Neutrophil (primary cell): ENCODE measurements around the gene LZTR1.
A peak's percentile ranks its signal among the peaks of the same experiment; 100 is the strongest.
"Not testable (repeated sequence)": the region's sequence is repeated elsewhere in the genome, so short reads cannot be mapped to it uniquely, and the experiment has no call there.

Experiments used
- H3K27ac ChIP-seq: fragments of 200-600 bp; sonication (generic); 2 replicates; pipeline ENCODE4 v1.5.1; 2016; ENCODE audit warnings: mild to moderate bottlenecking, moderate library complexity
- H3K27me3 ChIP-seq: fragments of 200-600 bp; sonication (generic); 2 replicates; pipeline ENCODE4 v1.6.0; 2016; ENCODE audit warnings: mild to moderate bottlenecking
- H3K36me3 ChIP-seq: fragments of 200-600 bp; sonication (generic); 2 replicates; pipeline ENCODE4 v1.5.1; 2017
- H3K4me1 ChIP-seq, 2 experiments: fragments of 200-600 bp in 1 of 2; sonication (generic) in 1 of 2; 1 replicate in 1 of 2; 2 replicates in 1 of 2; pipeline versions ENCODE4 v1.5.1 to v1.6.1; 2013 to 2016; ENCODE audit warnings: low read depth in 1 of 2, low read length in 1 of 2, mild to moderate bottlenecking in 1 of 2, moderate library complexity in 1 of 2; ENCODE audit not compliant: control insufficient read depth in 1 of 2, insufficient read depth in 1 of 2
- H3K4me3 ChIP-seq, 2 experiments: fragments of 200-600 bp in 1 of 2; sonication (generic) in 1 of 2; 1 replicate in 1 of 2; 2 replicates in 1 of 2; pipeline ENCODE4 v1.5.1; 2013 to 2016; ENCODE audit warnings: low read depth in 1 of 2, low read length in 1 of 2, mild to moderate bottlenecking in 1 of 2, moderate library complexity in 1 of 2
- H3K9me3 ChIP-seq: fragments of 200-600 bp; sonication (generic); 2 replicates; pipeline ENCODE4 v1.5.1; 2016
- CTCF ChIP-seq: fragments of 200-600 bp; sonication (generic); IDR thresholded peaks from 2 replicates; pipeline ENCODE4 v1.5.1; 2016; ENCODE audit warnings: antibody characterized with exemption

The LZTR1 gene

GRCh38 chr22:20981787-20982562 lies at the start of gene LZTR1:
TSS of gene LZTR1 (plus strand) at chr22:20982297. CDS start at chr22:20982372, 75 bp downstream.
- Histone ChIP-seq H3K9me3 (no peaks in the 10 kb centered on the region), H3K27me3 (peaks cover 9% of the 10 kb centered on the region), H3K27ac (peak within 1 kb of the TSS; percentile 76), H3K36me3 (peaks cover 6% of the 10 kb centered on the region), H3K4me1 (peaks cover 27 to 29% of the 10 kb centered on the region in 2 experiments), H3K4me3 (peak within 1 kb of the TSS; percentile 76 to 84)
- TF ChIP-seq CTCF, result no peak

- Histone ChIP-seq H3K27ac (no peak overlapping the region), H3K4me3 (no peak overlapping the region), H3K9me3 (no peaks in the 10 kb centered on the region), H3K27me3 (no peaks in the 10 kb centered on the region), H3K4me1 (peaks cover 0 to 6% of the 10 kb centered on the region in 2 experiments), H3K36me3 (peaks cover 45% of the 10 kb centered on the region)
- TF ChIP-seq CTCF, result no peak
Measured at GRCh38 chr22:20933910-20934309, 48.2 kb upstream of the LZTR1 start.

GRCh38 chr22:20935049-20935448 lies 47.0 kb upstream of the LZTR1 start:
- H3K9me3 ChIP-seq, H3K4me1 ChIP-seq, H3K27me3 ChIP-seq, H3K27ac ChIP-seq, H3K4me3 ChIP-seq: not testable (repeated sequence)
- H3K36me3 ChIP-seq, result peaks cover 45% of the 10 kb centered on the region

- not testable (repeated sequence) for H3K27ac ChIP-seq, H3K4me3 ChIP-seq, H3K4me1 ChIP-seq, H3K9me3 ChIP-seq, H3K27me3 ChIP-seq
- peaks cover 45% of the 10 kb centered on the region for H3K36me3 ChIP-seq
Measured at GRCh38 chr22:20935780-20936539, 46.1 kb upstream of the LZTR1 start.

- peaks cover 45% of the 10 kb centered on the region for H3K36me3 ChIP-seq
- peak overlapping the region; percentile 29 for H3K27ac ChIP-seq
- no peak for TF ChIP-seq CTCF
- no peaks in the 10 kb centered on the region for H3K27me3 ChIP-seq
- peaks cover 0 to 2% of the 10 kb centered on the region in 2 experiments for H3K4me1 ChIP-seq
- no peaks in the 10 kb centered on the region for H3K9me3 ChIP-seq
- no peak overlapping the region for H3K4me3 ChIP-seq
Measured at GRCh38 chr22:20937031-20937793, 44.9 kb upstream of the LZTR1 start.

GRCh38 chr22:20937794-20938671 lies 44.1 kb upstream of the LZTR1 start:
- Histone ChIP-seq H3K36me3 (peaks cover 45% of the 10 kb centered on the region), H3K9me3 (no peaks in the 10 kb centered on the region), H3K27ac (no peak overlapping the region), H3K27me3 (no peaks in the 10 kb centered on the region), H3K4me3 (no peak overlapping the region), H3K4me1 (no peaks in the 10 kb centered on the region)
- no peak for TF ChIP-seq CTCF

- H3K27me3 ChIP-seq, H3K9me3 ChIP-seq, H3K4me3 ChIP-seq, H3K27ac ChIP-seq, H3K4me1 ChIP-seq: not testable (repeated sequence)
- peaks cover 34% of the 10 kb centered on the region for H3K36me3 ChIP-seq
Measured at GRCh38 chr22:20939457-20940185, 42.5 kb upstream of the LZTR1 start.
